Cardiac muscle cell (in vitro differentiated cells and primary cell): ENCODE measurements around the gene CHCHD6. TPM values are rescaled to one million over a fixed set of nuclear protein-coding genes. Genes with fewer than 3 reads are reported as not detected.

Experiments used
- DNase-seq, 2 donors: peaks; one replicate each; pipeline versions ENCODE4 v3.0.0 to v3.0.0-alpha.2; 2010 to 2017; ENCODE audit warnings: low read depth in 1 of 2, low spot score in 1 of 2
- H3K27ac ChIP-seq: fragments of 200-600 bp; sonication (generic); 2 replicates; pipeline ENCODE4 v1.5.1; 2016
- H3K27me3 ChIP-seq: fragments of 200-600 bp; sonication (generic); 2 replicates; pipeline ENCODE4 v1.6.0; 2016; ENCODE audit warnings: control low read depth
- H3K36me3 ChIP-seq: fragments of 200-600 bp; sonication (generic); 2 replicates; pipeline ENCODE4 v1.5.1; 2016; ENCODE audit warnings: control low read depth
- H3K4me1 ChIP-seq: fragments of 200-600 bp; sonication (generic); 2 replicates; pipeline ENCODE4 v1.8.1; 2017; ENCODE audit warnings: low read depth, mild to moderate bottlenecking, mixed run types
- H3K4me3 ChIP-seq: fragments of 200-600 bp; sonication (generic); 2 replicates; pipeline ENCODE4 v1.5.1; 2016; ENCODE audit warnings: mild to moderate bottlenecking
- H3K9me3 ChIP-seq: fragments of 200-600 bp; sonication (generic); 2 replicates; pipeline ENCODE4 v1.5.1; 2017; ENCODE audit warnings: low read depth, mild to moderate bottlenecking, control low read depth
- polyA plus RNA-seq: library from polyadenylated mRNA; unstranded; fragments of >200 nt; fragmentation: Nextera tagmentation; extraction: Ambion mirVana; gene quantifications from 2 replicates; pipeline ENCODE4 v1.2.1, GENCODE V29; 2016
- total RNA-seq: library from RNA; depleted of rRNA; stranded (reverse); fragments of >200 nt; gene quantifications from 2 replicates; pipeline ENCODE4 v1.2.3, GENCODE V29; 2016
- TF ChIP-seq, protein P1 (sequence below): IDR thresholded peaks from 2 replicates; pipeline ENCODE4 v1.5.1; 2012; ENCODE audit warnings: low read depth, mild to moderate bottlenecking, low read length

Gene CHCHD6
- total and polyA plus RNA-seq, 2 experiments from 2014 or later, result 76.0 to 102 TPM

DNA sequence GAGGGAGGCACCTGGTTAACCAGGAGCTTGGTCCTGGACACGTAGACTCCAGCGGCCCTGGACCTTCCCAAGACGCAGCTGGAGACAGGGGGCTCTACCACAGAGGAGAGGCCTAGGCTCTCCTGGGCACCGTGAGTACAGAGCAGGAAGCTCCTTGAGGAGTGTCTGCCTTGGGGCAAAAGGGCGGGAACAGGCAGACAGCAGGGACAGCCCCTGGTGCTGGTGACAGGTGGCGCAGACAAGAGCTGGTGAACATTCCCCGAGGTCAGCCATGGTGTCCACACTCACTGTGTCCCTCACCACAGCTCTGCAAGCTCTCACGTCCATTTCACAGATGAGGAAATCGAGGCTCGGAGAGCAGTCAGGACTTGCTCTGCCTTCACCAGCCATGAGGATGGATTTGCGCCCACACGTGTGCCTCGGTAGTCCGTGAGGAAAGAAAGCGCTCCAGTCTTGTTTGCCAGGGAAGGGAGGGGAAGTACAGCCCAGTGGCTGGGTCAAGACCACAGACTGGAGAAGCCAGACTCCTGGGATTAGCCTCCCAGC is 276.3 kb downstream of the CHCHD6 start:
- no peak for DNase-seq
- Histone ChIP-seq H3K27me3 (peaks cover 11% of the 10 kb centered on the region), H3K27ac (no peak overlapping the region), H3K36me3 (no peaks in the 10 kb centered on the region), H3K9me3 (no peaks in the 10 kb centered on the region), H3K4me1 (no peaks in the 10 kb centered on the region), H3K4me3 (no peak overlapping the region)
- TF ChIP-seq, protein P1, sequence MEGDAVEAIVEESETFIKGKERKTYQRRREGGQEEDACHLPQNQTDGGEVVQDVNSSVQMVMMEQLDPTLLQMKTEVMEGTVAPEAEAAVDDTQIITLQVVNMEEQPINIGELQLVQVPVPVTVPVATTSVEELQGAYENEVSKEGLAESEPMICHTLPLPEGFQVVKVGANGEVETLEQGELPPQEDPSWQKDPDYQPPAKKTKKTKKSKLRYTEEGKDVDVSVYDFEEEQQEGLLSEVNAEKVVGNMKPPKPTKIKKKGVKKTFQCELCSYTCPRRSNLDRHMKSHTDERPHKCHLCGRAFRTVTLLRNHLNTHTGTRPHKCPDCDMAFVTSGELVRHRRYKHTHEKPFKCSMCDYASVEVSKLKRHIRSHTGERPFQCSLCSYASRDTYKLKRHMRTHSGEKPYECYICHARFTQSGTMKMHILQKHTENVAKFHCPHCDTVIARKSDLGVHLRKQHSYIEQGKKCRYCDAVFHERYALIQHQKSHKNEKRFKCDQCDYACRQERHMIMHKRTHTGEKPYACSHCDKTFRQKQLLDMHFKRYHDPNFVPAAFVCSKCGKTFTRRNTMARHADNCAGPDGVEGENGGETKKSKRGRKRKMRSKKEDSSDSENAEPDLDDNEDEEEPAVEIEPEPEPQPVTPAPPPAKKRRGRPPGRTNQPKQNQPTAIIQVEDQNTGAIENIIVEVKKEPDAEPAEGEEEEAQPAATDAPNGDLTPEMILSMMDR, result no peak

GRCh38 chr3:126982126-126982470 is 278.1 kb downstream of the CHCHD6 start:
- Histone ChIP-seq H3K4me1 (no peaks in the 10 kb centered on the region), H3K36me3 (no peaks in the 10 kb centered on the region), H3K27me3 (peaks cover 11% of the 10 kb centered on the region), H3K27ac (no peak overlapping the region), H3K9me3 (no peaks in the 10 kb centered on the region), H3K4me3 (no peak overlapping the region)
- peak in 1 of 2 donors; percentile 35 for DNase-seq
- TF ChIP-seq, protein P1, result no peak

DNA sequence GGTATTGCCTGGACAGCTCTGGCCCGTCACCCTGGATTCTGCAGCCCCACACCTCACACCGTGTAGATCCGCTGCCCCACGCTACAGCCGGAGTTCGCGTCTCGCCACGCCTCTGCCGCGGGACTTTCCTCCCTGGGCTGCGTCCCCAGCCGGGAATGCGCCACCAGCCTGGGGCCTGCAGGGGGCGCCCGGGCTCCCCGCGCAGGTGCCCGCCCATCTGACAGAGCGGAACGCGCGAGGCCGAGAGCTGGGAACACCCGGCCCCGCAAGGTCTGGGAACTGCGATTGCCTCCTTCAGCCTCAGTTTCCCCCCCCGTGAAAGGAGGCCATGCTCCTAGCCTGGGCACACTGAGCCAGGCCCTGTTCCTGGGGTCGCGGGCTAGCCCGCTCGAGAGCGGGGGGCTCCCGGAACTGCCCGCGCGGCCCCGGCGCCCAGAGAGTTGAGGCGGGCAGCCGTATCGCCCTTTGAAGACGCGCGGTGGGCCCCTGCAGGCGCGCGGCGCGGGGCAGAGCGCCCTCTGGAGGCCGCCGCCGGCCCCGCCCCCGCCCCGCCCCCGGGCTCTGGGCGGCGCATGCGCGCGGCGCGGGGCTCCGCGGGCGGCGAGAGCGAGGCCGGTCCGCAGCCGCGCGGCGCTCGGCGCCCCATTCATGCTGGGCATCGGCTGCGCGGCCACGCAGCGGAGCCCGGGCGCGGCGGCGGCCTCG is 278.6 kb downstream of the CHCHD6 start, which contains the start of gene PLXNA1:
Gene PLXNA1 (plus strand): TSS at position 645 of the 705 bp plus-strand sequence. CDS start 5,479 bp downstream, outside the sequence.
- Histone ChIP-seq H3K27me3 (peaks cover 11% of the 10 kb centered on the region), H3K9me3 (no peaks in the 10 kb centered on the region), H3K27ac (no peak within 1 kb of the TSS), H3K36me3 (no peaks in the 10 kb centered on the region), H3K4me1 (no peaks in the 10 kb centered on the region), H3K4me3 (peak within 1 kb of the TSS; percentile 89)
- DNase-seq, result peak; percentile 82 to 85
- TF ChIP-seq, protein P1, result peak; percentile 87

DNA sequence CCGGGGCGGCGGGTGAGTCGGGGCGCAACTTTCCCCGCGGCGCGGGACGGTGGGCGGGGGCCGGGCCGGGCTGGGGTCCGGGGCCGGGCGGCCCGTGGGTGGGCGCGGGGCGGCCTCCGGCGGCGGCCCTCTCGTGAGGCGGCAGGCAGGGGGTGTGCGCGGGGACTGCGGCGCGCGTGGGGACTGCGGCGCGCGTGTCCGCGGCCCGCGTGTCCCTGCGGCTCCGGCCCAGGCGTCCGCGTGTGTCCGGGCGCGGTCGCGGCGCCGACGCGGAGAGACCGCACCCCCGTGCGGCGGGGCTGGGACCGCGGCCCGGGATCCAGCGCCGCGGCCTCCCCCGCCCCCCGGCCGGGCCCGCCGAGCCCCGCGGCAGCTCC is 279.2 kb downstream of the CHCHD6 start:
- Histone ChIP-seq H3K4me3 (peak overlapping the region; percentile 89), H3K4me1 (no peaks in the 10 kb centered on the region), H3K9me3 (no peaks in the 10 kb centered on the region), H3K27me3 (peaks cover 11% of the 10 kb centered on the region), H3K27ac (no peak overlapping the region), H3K36me3 (no peaks in the 10 kb centered on the region)
- TF ChIP-seq, protein P1, result no peak
- peak; percentile 18 to 40 for DNase-seq

- DNase-seq, result peak; percentile 50 to 62
- TF ChIP-seq, protein P1, result no peak
- peaks cover 11% of the 10 kb centered on the region for H3K27me3 ChIP-seq
- H3K27ac ChIP-seq, result no peak overlapping the region
- peak overlapping the region; percentile 89 for H3K4me3 ChIP-seq
- H3K4me1 ChIP-seq, result no peaks in the 10 kb centered on the region
- H3K36me3 ChIP-seq, result no peaks in the 10 kb centered on the region
- H3K9me3 ChIP-seq, result no peaks in the 10 kb centered on the region
These were observed 279.8 kb downstream of the CHCHD6 start for GRCh38 chr3:126983653-126984390.
